Upper lobe of right lung (tissue), 1 donor: ENCODE measurements around the gene ARHGEF19. TPM values are rescaled to one million over a fixed set of nuclear protein-coding genes. Genes with fewer than 3 reads are reported as not detected.
A peak's percentile ranks its signal among the peaks of the same experiment; 100 is the strongest.

Source experiments
- ATAC-seq: fragments of 200-7000 bp; cut with Tn5 transposase; one replicate; pipeline ENCODE4 v1.9.1; 2020; ENCODE audit warnings: mild to moderate bottlenecking, moderate library complexity
- DNase-seq: peaks from one replicate; pipeline ENCODE4 v3.0.0-alpha.2; 2020
- H3K27ac ChIP-seq: fragments of 200-600 bp; one replicate; pipeline ENCODE4 v1.8.0; 2022
- H3K27me3 ChIP-seq: fragments of 200-600 bp; one replicate; pipeline ENCODE4 v1.8.0; 2022; ENCODE audit warnings: mild to moderate bottlenecking
- H3K36me3 ChIP-seq: fragments of 200-600 bp; one replicate; pipeline ENCODE4 v1.8.0; 2022
- H3K4me1 ChIP-seq: fragments of 200-600 bp; one replicate; pipeline ENCODE4 v1.8.0; 2022
- H3K4me3 ChIP-seq: fragments of 200-600 bp; one replicate; pipeline ENCODE4 v1.8.0; 2022; ENCODE audit warnings: mild to moderate bottlenecking
- H3K9me3 ChIP-seq: fragments of 200-600 bp; one replicate; pipeline ENCODE4 v1.8.0; 2022
- intact Hi-C: fragments of 100-400 bp; cut with DNase I; formaldehyde crosslinking; loops from one replicate; pipeline ENCODE4 v1.11.0; 2022
- total RNA-seq: library from RNA; stranded (reverse); fragmentation: NEBNext Ultra II Directional; extraction: Animal tissue kit (Norgen Biotek cat#: 25700); gene quantifications from one replicate; pipeline ENCODE4 v1.2.1, GENCODE V29; 2021
- TF ChIP-seq, protein P1 (sequence below): fragments of 200-600 bp; IDR thresholded peaks from one replicate; pipeline ENCODE4 v1.8.0; 2022; ENCODE audit warnings: antibody characterized with exemption
- donor health status: DM: no; HTN: yes; CAD: no; lungs with severe emphysema.

The ARHGEF19 gene
- total RNA-seq, 1 donor from 2014 or later, result 11.9 TPM

DNA sequence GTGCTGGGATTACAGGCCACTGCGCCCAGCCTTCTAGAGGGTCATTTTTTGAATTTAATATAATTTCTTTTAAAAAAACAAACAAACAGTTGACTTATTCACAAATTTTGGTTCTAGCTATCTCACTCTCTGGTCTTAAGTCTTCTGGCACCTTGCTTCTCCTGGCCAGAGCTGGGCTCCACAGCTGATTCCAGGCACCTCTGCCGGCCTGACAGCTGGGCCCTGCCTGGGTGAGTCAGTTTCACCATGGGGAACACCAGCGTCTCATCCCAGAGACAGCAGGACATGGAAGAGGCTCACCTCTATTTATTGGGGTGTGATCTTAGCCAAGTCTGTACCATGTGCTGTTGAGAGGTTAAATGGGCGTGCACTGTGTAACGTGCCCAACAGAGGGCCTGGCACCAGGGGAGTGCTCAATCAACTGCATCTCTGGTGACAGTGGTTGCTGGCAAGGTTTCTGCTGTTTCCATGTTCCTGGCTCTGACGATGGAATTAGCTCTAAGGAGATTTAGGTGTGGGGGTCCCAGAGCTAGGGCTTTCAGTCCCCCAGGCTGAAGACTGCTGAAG lies 23.6 kb upstream of the ARHGEF19 start:
- DNase-seq, result peak; percentile 72
- Histone ChIP-seq H3K36me3 (no peaks in the 10 kb centered on the region), H3K4me3 (peak overlapping the region; percentile 82), H3K9me3 (no peaks in the 10 kb centered on the region), H3K4me1 (peaks cover 14% of the 10 kb centered on the region), H3K27me3 (no peaks in the 10 kb centered on the region), H3K27ac (peak overlapping the region; percentile 94)
- peak; percentile 77 for ATAC-seq
- TF ChIP-seq, protein P1, sequence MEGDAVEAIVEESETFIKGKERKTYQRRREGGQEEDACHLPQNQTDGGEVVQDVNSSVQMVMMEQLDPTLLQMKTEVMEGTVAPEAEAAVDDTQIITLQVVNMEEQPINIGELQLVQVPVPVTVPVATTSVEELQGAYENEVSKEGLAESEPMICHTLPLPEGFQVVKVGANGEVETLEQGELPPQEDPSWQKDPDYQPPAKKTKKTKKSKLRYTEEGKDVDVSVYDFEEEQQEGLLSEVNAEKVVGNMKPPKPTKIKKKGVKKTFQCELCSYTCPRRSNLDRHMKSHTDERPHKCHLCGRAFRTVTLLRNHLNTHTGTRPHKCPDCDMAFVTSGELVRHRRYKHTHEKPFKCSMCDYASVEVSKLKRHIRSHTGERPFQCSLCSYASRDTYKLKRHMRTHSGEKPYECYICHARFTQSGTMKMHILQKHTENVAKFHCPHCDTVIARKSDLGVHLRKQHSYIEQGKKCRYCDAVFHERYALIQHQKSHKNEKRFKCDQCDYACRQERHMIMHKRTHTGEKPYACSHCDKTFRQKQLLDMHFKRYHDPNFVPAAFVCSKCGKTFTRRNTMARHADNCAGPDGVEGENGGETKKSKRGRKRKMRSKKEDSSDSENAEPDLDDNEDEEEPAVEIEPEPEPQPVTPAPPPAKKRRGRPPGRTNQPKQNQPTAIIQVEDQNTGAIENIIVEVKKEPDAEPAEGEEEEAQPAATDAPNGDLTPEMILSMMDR, result peak; percentile 43
- intact Hi-C loops, result no loop called here

- no peaks in the 10 kb centered on the region for H3K9me3 ChIP-seq
- TF ChIP-seq, protein P1, result no peak
- no peak overlapping the region for H3K27ac ChIP-seq
- DNase-seq, result no peak
- no peaks in the 10 kb centered on the region for H3K36me3 ChIP-seq
- no peak overlapping the region for H3K4me3 ChIP-seq
- H3K27me3 ChIP-seq, result no peaks in the 10 kb centered on the region
- peaks cover 14% of the 10 kb centered on the region for H3K4me1 ChIP-seq
- ATAC-seq, result no peak
- intact Hi-C loops, result no loop called here
Measured at GRCh38 chr1:16235347-16235746, 22.9 kb upstream of the ARHGEF19 start.

DNA sequence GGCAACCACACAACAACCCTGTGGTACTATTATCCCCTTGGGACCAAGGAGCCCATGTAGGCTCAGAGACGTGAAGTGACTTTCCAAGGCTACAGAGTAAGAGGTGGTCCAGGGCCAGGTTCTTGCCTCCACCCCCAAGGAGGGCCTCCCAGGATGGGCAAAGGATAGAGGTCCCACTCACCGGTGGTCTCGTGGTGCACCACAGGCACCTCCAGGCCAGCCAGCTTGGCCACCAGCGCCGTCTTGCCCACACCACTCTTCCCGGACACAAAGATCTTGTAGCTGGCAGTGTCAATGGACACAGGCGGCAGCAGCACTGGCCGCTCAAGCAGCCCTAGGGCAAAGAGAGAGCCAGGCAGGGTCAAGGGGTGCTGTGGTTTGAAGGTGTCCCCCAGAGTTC lies 21.0 kb upstream of the ARHGEF19 start:
- H3K4me1 ChIP-seq, result peaks cover 14% of the 10 kb centered on the region
- H3K4me3 ChIP-seq, result no peak overlapping the region
- no peaks in the 10 kb centered on the region for H3K36me3 ChIP-seq
- DNase-seq (peak; percentile 62), ATAC-seq (no peak)
- H3K27ac ChIP-seq, result no peak overlapping the region
- TF ChIP-seq, protein P1, result no peak
- H3K27me3 ChIP-seq, result peaks cover under 1% of the 10 kb centered on the region
- H3K9me3 ChIP-seq, result no peaks in the 10 kb centered on the region
- intact Hi-C loops, result no loop called here

DNA sequence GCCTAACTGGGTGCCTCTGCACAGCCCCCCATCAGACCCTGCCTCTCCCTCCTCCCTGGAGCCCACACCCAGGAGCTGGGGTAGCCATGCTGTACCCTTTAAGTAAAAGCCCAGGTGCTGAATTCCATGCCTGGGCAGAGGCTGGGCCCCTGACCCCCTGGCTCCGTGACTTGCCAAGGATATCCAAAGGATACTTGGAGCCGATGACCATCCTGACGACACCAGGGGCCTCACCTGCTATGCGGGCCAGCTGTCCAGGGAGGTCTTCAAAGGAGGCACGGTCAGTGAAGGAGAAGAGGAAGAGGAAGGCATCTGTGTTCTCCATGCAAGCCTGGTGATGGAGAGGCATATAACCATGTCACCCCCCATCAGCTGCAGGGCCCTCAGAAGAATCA lies 19.9 kb upstream of the ARHGEF19 start:
- Histone ChIP-seq H3K4me3 (no peak overlapping the region), H3K4me1 (peaks cover 10% of the 10 kb centered on the region), H3K27me3 (peaks cover 11% of the 10 kb centered on the region), H3K9me3 (no peaks in the 10 kb centered on the region), H3K36me3 (no peaks in the 10 kb centered on the region), H3K27ac (no peak overlapping the region)
- intact Hi-C loops, result no loop called here
- no peak for ATAC-seq
- peak; percentile 53 for DNase-seq
- TF ChIP-seq, protein P1, result no peak

GRCh38 chr1:16231331-16232315 lies 19.2 kb upstream of the ARHGEF19 start:
- intact Hi-C loops, result no loop called here
- Histone ChIP-seq H3K27ac (no peak overlapping the region), H3K27me3 (peaks cover 18% of the 10 kb centered on the region), H3K36me3 (no peaks in the 10 kb centered on the region), H3K4me1 (peaks cover 7% of the 10 kb centered on the region), H3K9me3 (no peaks in the 10 kb centered on the region), H3K4me3 (no peak overlapping the region)
- no peak for ATAC-seq
- peak; percentile 54 for DNase-seq
- TF ChIP-seq, protein P1, result no peak
